GM23248 (cell line): Measurements from ENCODE around the gene PLD2. TPM values are rescaled to one million over a fixed set of nuclear protein-coding genes. Genes with fewer than 3 reads are reported as not detected.

ENCODE experiments used
- DNase-seq: peaks from one replicate; pipeline ENCODE4 v3.0.0-alpha.2; 2015
- H2AFZ ChIP-seq: fragments of 200-600 bp; sonication (generic); 2 replicates; pipeline ENCODE4 v1.6.1; 2016; ENCODE audit warnings: antibody characterized with exemption
- H3F3A ChIP-seq: fragments of 200-600 bp; sonication (generic); 2 replicates; pipeline ENCODE4 v1.6.1; 2016; ENCODE audit warnings: mild to moderate bottlenecking, antibody characterized with exemption, mixed run types; ENCODE audit not compliant: insufficient read depth
- H3K27ac ChIP-seq: fragments of 200-600 bp; sonication (generic); 2 replicates; pipeline ENCODE4 v1.5.1; 2016; ENCODE audit warnings: mild to moderate bottlenecking
- H3K27me3 ChIP-seq: fragments of 200-600 bp; sonication (generic); replicated peaks from 2 replicates; pipeline ENCODE4 v1.6.1; 2016; ENCODE audit warnings: mild to moderate bottlenecking; ENCODE audit not compliant: insufficient read depth
- H3K36me3 ChIP-seq: fragments of 200-600 bp; sonication (generic); 2 replicates; pipeline ENCODE4 v1.6.1; 2016; ENCODE audit warnings: low read depth, mild to moderate bottlenecking
- H3K4me1 ChIP-seq: fragments of 200-600 bp; sonication (generic); 2 replicates; pipeline ENCODE4 v1.6.1; 2016; ENCODE audit warnings: mild to moderate bottlenecking; ENCODE audit not compliant: insufficient read depth
- H3K4me2 ChIP-seq: fragments of 200-600 bp; sonication (generic); one replicate; pipeline ENCODE4 v1.6.1; 2016; ENCODE audit warnings: mild to moderate bottlenecking; ENCODE audit not compliant: unreplicated experiment
- H3K4me3 ChIP-seq: fragments of 200-600 bp; sonication (generic); 2 replicates; pipeline ENCODE4 v1.5.1; 2016; ENCODE audit warnings: mild to moderate bottlenecking
- H3K79me2 ChIP-seq: fragments of 200-600 bp; sonication (generic); 2 replicates; pipeline ENCODE4 v1.6.1; 2016; ENCODE audit warnings: mild to moderate bottlenecking; ENCODE audit not compliant: insufficient read depth
- H3K9ac ChIP-seq: fragments of 200-600 bp; sonication (generic); 2 replicates; pipeline ENCODE4 v1.6.1; 2016; ENCODE audit warnings: mild to moderate bottlenecking
- H3K9me2 ChIP-seq: fragments of 200-600 bp; sonication (generic); 2 replicates; pipeline ENCODE4 v1.6.1; 2016; ENCODE audit warnings: mixed run types, mild to moderate bottlenecking, moderate library complexity; ENCODE audit not compliant: insufficient read depth
- H3K9me3 ChIP-seq: fragments of 200-600 bp; sonication (generic); one replicate; pipeline ENCODE4 v1.6.1; 2017; ENCODE audit warnings: low read depth
- H4K20me1 ChIP-seq: fragments of 200-600 bp; sonication (generic); 2 replicates; pipeline ENCODE4 v1.6.0; 2016; ENCODE audit not compliant: insufficient read depth
- EZH2 ChIP-seq: fragments of 200-600 bp; sonication (generic); IDR thresholded peaks from 2 replicates; pipeline ENCODE4 v1.6.1; 2018; ENCODE audit warnings: antibody characterized with exemption, mild to moderate bottlenecking; ENCODE audit not compliant: insufficient read depth, poor library complexity, severe bottlenecking
- EZH2phosphoT487 ChIP-seq: fragments of 200-600 bp; sonication (generic); IDR thresholded peaks from 2 replicates; pipeline ENCODE4 v1.6.1; 2018; ENCODE audit warnings: antibody characterized with exemption, moderate library complexity, mild to moderate bottlenecking, low read depth; ENCODE audit not compliant: insufficient read depth
- WGBS, 2 experiments: methylation state at CpG; one replicate each; pipeline ENCODE4 v1.1.6; 2015 to 2017; ENCODE audit warnings: low lambda C conversion rate in 2 of 2, low coverage in 1 of 2; ENCODE audit errors: missing lambda C conversion rate in 2 of 2; 5-methylcytosine and 5-hydroxymethylcytosine counted together
- in situ Hi-C: fragments of 300-500 bp; cut with MboI; formaldehyde crosslinking; loops from 2 replicates; pipeline ENCODE4 v1.15.0; 2020
- polyA plus RNA-seq: library from polyadenylated mRNA; unstranded; fragments of >200 nt; fragmentation: Nextera tagmentation; extraction: Ambion mirVana; gene quantifications from 2 replicates; pipeline ENCODE4 v1.2.1, GENCODE V29; 2016
- total RNA-seq: library from RNA; depleted of rRNA; stranded (reverse); fragments of >200 nt; shearing (Covaris generic); gene quantifications from 2 replicates; pipeline ENCODE4 v1.2.3, GENCODE V29; 2014

PLD2 gene
- total and polyA plus RNA-seq, 2 experiments from 2014 or later, result 11.9 to 20.9 TPM

DNA sequence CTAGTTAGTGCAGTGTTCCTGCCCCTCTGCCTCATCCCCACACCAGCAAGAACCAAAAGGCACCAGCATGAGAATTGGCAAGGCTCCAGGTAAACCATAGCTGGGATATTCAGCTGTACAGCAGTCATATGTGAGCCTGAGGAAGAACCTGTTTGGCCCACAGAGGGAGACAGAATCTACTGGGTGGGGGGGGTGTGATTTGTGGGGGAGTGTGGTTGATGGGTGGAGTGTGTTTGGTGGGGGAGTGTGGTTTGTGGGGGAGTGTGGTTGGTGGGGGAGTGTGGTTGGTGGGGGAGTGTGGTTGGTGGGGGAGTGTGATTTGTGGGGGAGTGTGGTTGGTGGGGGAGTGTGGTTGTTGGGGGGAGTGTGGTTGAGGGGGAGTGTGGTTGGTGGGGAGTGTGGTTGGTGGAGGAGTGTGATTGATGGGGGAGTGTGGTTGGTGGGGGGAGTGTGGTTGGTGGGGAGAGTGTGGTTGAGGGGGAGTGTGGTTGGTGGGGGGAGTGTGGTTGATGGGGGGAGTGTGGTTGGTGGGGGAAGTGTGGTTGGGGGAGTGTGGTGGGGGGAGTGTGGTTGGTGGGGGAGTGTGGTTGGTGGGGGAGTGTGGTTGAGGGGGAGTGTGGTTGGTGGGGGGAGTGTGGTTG lies 45.7 kb downstream of the PLD2 start:
- Histone ChIP-seq H3K27ac (peak overlapping the region; percentile 74), H3K79me2 (peaks cover 75% of the 10 kb centered on the region), H3K4me2 (peak overlapping the region; percentile 72), H3K27me3 (no peaks in the 10 kb centered on the region), H3K4me1 (peaks cover 34% of the 10 kb centered on the region), H4K20me1 (0 out of 2 replicates have a peak, but pooled peaks cover 2% of the 10 kb centered on the region), H2AFZ (no peak overlapping the region), H3K36me3 (no peaks in the 10 kb centered on the region), H3K9ac (peak overlapping the region; percentile 39; the same call in 1 of the 2 replicates), H3F3A (peaks cover 25% of the 10 kb centered on the region), H3K4me3 (no peak overlapping the region), H3K9me3 (no peaks in the 10 kb centered on the region), H3K9me2 (no peaks in the 10 kb centered on the region)
- no peak for TF ChIP-seq EZH2
- TF ChIP-seq EZH2phosphoT487, result no peak
- DNase-seq, result peak; percentile 78
- in situ Hi-C loops, result no loop called here

DNA sequence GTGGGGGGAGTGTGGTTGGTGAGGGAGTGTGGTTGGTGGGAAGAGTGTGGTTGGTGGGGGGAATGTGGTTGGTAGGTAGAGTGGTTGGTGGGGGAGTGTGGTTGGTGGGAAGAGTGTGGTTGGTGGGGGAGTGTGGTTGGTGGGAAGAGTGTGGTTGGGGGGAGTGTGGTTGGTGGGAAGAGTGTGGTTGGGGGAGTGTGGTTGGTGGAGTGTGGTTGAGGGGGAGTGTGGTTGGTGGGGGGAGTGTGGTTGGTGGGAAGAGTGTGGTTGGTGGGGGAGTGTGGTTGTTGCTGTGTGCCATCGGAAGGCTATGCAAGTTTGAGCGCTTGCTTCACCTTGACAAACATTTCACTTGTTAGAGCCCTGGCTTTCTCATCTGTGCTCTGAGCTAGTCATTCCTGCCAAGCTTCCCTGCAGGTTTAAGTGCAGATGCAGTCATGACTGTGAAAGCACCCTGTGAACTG lies 46.3 kb downstream of the PLD2 start:
- no peak overlapping the region for H2AFZ ChIP-seq
- H3K36me3 ChIP-seq, result no peaks in the 10 kb centered on the region
- H3F3A ChIP-seq, result peaks cover 25% of the 10 kb centered on the region
- peaks cover 39% of the 10 kb centered on the region for H3K4me1 ChIP-seq
- no peaks in the 10 kb centered on the region for H3K9me2 ChIP-seq
- no peak for TF ChIP-seq EZH2
- TF ChIP-seq EZH2phosphoT487, result no peak
- no peaks in the 10 kb centered on the region for H3K27me3 ChIP-seq
- no peak overlapping the region for H3K4me3 ChIP-seq
- 100% methylated on average over 2 of the region's 2 CpGs for WGBS, 2 experiments
- H3K27ac ChIP-seq, result no peak overlapping the region
- H3K9ac ChIP-seq, result no peak overlapping the region
- no peak for DNase-seq
- H3K4me2 ChIP-seq, result no peak overlapping the region
- no peaks in the 10 kb centered on the region for H3K9me3 ChIP-seq
- peaks cover 75% of the 10 kb centered on the region for H3K79me2 ChIP-seq
- in situ Hi-C loops, result no loop called here
- H4K20me1 ChIP-seq, result 0 out of 2 replicates have a peak, but pooled peaks cover 2% of the 10 kb centered on the region

DNA sequence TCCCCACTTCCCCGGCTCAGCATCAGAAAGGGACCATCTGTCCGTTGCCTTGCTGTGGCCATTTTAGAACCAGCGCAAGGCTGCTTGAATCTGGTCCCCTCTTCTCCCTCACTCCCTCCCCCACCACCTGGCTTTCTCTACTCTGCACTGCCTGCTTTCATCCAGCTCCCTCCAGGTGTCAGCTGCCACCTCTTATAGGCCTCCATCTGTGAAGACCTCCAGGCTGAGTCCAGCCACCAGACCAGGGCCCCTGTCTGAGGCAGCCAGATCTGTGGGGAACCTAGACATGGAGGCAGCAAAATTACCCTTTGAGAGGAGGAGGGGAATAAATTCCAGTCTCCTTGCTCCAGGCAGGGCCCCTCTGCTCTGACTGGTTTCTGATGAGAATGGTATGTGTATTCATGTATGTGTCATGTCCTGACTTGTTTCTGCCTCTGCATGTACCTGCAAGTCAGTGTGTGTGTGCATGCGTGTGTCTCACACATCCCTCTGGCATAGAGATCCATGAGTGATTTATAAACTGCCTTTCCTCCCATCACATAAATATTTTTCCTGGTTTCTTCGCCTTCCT lies 47.2 kb downstream of the PLD2 start:
- Histone ChIP-seq H3F3A (peaks cover 25% of the 10 kb centered on the region), H3K4me1 (peaks cover 42% of the 10 kb centered on the region), H2AFZ (no peak overlapping the region), H3K4me3 (no peak overlapping the region), H3K9me2 (no peaks in the 10 kb centered on the region), H3K27ac (no peak overlapping the region), H3K36me3 (no peaks in the 10 kb centered on the region), H4K20me1 (0 out of 2 replicates have a peak, but pooled peaks cover 2% of the 10 kb centered on the region), H3K79me2 (peaks cover 68% of the 10 kb centered on the region), H3K27me3 (no peaks in the 10 kb centered on the region), H3K9me3 (no peaks in the 10 kb centered on the region), H3K9ac (no peak overlapping the region), H3K4me2 (no peak overlapping the region)
- in situ Hi-C loops, result no loop called here
- TF ChIP-seq EZH2phosphoT487 (no peak), EZH2 (no peak)
- DNase-seq, result peak; percentile 34
- 96 to 98% methylated on average over 5 of the region's 5 CpGs for WGBS, 2 experiments

DNA sequence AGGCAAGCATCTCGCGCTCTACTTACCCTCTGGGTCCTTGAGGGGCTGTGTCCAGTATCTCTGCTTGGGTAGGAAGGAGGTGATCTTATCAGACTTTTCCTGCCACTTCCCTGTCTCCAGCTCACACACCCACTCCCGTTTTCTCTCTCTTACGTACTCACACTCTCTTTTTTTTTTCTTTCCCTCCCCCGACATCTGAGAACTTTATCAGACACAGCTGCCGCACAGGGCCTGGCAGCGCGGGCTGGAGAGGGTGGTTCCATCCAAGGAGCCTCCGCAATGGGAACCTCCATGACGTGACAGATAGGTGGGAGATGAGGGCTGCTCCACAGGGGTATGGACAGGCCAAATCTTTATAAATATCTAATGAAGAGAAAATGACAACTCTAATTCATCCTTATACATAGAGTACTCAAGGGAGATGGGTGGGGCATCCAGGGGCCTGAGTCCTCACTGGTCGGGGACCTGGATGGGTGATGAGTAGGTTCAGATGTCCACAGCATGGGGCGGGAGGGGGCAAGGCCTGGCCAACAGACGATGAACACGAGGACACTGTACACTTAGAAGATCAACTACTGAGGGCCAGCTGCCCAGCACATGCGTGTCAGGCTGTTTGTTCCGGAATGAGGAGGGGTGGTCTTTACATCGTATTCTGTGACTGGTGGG lies 49.5 kb downstream of the PLD2 start:
- in situ Hi-C loops, result no loop called here
- TF ChIP-seq EZH2phosphoT487, result no peak
- no peak for TF ChIP-seq EZH2
- Histone ChIP-seq H3K4me3 (no peak overlapping the region), H3K4me1 (peaks cover 31% of the 10 kb centered on the region), H3K9ac (no peak overlapping the region), H3K27ac (no peak overlapping the region), H3K27me3 (no peaks in the 10 kb centered on the region), H3K9me3 (no peaks in the 10 kb centered on the region), H3K4me2 (no peak overlapping the region), H3K36me3 (no peaks in the 10 kb centered on the region), H4K20me1 (0 out of 2 replicates have a peak, but pooled peaks cover 2% of the 10 kb centered on the region), H3K9me2 (no peaks in the 10 kb centered on the region), H3K79me2 (peaks cover 67% of the 10 kb centered on the region), H3F3A (peaks cover 11% of the 10 kb centered on the region), H2AFZ (no peak overlapping the region)
- 63% methylated on average over 17 of the region's 17 CpGs for WGBS, 2 experiments
- DNase-seq, result no peak
